GM21619 (cell line): ENCODE results near the gene ACMSD.
"Not testable (repeated sequence)": the region's sequence is repeated elsewhere in the genome, so short reads cannot be mapped to it uniquely, and the experiment has no call there.

Source experiments
- ATAC-seq: cut with Tn5 transposase; IDR thresholded peaks from one replicate; pipeline ENCODE4 v1.9.1; 2021; ENCODE audit not compliant: unreplicated experiment

ACMSD gene

DNA sequence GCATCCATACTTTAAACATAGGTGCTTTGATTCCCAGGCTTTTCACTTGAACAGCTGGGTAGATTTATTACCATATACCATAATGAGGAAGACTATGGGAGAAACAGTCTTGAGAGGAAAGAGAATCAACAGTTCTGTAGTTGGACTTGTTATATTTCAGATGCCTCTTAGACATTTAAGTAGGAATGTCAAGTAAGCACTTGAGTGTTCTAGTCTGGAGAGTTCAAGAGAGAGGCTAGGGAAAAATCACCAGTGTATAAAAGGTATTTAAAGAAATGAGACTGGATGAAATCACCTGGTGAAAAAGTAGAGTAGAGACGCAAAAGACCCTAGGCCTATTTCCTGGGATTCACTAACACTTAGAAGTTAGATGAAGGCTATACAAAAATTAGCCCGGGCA lies 66.8 kb downstream of the ACMSD start:
- no peak for ATAC-seq

DNA sequence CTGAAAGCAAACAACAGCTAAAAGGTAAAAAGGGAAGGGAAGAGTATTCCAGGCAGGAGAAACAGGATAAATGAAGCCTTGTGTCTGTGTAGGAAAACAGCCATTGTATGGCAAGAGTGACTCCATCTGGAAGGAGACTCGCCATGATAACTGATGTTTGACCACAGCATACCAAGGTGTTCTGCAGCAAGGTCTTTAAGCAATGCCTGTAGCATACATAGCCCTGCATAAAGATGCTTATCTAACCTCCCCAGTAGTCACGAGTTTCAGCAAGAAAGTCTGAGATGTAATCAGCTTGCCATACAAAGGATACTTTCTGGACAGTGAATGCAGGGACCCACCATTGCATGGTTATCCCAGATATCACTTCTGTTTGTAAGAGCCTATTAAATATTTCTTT lies 68.3 kb downstream of the ACMSD start:
- no peak for ATAC-seq

DNA sequence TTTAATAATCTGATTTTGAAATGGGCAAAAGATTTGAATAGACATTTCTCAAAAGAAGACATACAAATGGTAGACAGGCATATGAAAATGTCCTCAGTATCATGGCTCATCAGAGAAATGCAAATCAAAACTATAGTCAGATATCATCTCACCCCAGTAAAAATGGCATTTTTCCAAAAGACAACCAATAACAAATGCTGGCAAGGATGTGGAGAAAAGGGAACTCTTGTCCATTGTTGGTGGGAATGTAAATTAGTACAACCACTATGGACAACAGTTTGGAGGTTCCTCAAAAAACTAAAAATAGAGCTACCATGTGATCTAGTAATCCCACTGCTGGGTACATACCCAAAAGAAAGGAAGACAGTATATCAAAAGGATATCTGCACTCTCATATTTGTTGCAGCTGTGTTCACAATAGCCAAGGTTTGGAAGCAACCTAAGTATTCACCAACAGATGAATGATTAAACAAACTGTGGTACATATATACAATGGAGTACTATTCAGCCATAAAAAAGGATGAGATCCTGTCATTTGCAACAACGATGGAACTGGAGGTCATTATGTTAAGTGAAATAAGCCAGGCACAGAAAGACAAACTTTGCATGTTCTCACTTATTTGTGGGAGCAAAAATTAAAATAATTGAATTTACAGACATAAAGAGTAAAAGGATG lies 69.2 kb downstream of the ACMSD start:
- not testable (repeated sequence) for ATAC-seq

DNA sequence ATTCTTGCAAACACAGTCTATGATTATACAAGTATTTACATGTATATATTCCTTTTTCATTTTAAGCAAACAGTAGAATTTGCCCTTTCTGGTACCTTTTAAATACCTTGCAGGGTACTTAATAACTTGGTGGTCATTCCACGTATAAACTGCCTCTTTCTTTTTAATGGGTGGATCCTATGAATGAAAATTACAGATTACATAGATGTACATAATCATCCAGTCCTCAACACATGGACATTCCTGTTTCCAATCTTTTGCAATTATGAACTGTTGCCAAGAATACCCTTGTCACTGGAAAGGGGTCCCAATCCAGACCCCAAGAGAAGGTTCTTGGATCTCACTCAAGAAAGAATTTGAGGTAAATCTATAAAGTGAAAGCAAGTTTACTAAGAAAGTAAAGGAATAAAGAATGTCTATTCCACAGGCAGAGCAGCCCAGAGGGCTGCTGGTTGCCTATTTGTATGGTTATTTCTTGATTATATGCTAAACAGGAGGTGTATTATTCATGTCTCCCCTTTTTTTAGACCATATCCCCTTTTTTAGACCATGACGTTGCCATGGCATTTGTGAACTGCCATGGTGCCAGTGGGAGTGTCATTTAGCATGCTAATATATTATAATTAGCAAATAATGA lies 72.5 kb downstream of the ACMSD start:
- no peak for ATAC-seq

DNA sequence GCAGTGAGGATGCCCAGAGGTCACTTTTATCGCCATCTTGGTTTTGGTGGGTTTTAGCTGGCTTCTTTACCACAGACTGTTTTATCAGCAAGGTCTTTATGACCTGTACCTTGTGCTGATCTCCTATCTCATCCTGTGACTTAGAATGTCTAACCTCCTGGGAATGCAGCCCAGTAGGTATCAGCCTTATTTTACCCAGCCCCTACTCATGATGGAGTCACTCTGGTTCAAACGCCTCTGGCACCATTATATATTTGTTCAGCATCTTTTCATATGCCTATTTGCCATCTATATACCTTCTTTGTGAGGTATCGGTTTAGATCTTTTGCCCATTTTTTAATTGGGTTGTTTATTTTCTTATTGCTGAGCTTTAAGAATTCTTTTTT lies 73.0 kb downstream of the ACMSD start:
- no peak for ATAC-seq

DNA sequence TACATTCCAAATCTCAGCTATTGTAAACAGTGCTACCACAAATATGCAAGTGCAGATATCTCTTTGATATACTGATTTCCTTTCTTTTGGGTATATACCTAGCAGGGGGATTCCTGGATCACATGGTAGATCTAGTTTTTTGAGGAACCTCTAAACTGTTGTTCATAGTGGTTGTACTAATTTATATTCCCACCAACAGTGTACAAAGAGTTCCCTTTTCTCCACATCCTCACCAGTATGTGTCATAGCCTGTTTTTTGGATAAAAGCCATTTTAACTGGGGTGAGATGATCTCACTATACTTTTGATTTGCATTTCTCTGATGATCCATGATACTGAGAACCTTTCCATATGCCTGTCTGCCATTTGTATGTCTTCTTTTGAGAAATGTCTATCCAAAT lies 73.9 kb downstream of the ACMSD start:
- ATAC-seq = no peak

DNA sequence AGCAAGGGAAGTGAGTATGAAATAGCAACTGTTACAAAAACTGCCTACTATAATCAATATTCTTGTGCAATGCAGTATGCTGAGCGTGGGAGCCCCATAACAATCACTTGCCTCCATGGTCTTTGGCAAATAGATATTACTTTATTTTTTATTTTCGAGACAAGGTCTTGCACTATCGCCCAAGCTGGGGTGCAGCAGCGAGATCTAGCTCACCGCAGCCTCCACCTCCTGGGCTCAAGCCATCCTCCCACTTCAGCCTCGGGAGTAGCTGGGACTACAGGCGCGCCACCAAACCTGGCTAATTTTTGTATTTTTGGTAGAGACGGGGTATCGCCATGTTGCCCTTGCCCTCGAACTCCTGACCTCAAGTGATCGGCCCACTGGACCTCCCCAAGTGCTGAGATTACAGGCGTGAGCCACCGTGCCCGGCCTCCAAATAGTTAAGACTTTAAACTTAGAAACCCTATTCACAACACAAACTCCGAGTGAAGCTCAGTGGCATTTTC lies 79.0 kb downstream of the ACMSD start:
- ATAC-seq = no peak

DNA sequence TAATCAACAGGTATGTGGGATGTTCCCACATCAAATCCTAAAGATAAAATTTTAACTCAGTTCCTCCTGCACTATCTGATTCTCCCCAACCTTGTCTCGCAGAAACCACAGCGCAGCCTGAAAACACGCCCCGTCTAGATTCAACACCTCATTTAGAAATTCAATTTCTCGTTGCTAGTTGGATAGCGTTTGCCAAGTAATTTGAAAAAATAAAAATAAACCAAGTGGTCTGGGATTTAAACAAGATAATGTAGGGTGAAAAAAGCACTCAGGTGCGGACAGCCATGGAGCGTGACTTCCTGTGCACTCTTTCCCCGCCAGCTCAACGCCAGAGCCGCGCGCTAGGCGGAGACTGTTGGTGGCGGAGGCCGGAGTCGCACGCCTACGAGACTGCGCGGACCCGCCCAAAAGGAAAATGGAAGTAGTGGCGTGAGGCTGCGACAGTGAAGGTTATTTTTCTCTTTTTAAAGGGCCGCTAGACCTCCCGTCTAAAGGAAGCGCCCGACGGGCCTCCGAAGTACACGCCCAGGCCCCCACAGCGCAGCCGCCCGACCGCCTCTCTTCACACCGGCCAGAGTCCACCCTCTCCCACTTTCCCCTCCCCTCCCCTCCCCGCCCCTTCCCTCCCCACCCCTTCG lies 79.6 kb downstream of the ACMSD start:
- peak; percentile 69 for ATAC-seq

DNA sequence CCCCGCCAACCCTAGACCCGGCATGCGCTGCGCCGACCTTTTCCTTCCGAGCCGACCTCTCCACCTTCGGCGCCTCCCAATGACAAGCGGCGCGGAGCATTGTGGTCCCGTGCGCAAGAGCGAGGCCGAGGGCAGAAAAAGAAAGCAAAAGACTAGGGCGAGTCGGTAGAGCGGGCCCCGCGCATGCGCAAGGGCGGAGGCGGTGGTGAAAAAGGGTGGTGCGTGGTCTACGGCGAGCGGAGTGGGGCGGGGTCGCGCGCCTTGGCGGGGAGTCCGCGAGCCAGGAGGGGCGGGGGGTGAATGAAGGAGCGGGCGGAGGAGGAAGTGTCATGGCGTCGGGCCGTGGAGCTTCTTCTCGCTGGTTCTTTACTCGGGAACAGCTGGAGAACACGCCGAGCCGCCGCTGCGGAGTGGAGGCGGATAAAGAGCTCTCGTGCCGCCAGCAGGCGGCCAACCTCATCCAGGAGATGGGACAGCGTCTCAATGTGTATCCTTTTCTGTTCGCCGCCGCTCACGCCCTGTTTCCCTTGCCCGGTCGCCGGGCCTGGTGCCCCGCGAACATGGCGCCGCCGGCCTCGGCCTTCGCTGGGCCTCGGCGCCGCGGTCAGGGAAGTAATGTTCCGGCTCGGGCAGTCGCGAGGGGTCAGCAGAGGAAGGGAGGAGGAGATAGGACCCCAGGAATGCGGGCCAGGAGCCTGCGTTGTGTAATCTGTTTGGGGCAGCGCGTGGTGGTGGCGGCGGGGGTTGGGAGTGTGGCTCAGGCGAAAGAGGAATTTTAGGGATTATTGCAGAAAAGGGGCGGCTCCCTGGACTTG lies 80.3 kb downstream of the ACMSD start, which contains the start of gene CCNT2:
TSS of gene CCNT2 (plus strand) at position 297 of the 815 bp plus-strand sequence. CDS start at position 330, 33 bp downstream.
- ATAC-seq = peak; percentile 81

DNA sequence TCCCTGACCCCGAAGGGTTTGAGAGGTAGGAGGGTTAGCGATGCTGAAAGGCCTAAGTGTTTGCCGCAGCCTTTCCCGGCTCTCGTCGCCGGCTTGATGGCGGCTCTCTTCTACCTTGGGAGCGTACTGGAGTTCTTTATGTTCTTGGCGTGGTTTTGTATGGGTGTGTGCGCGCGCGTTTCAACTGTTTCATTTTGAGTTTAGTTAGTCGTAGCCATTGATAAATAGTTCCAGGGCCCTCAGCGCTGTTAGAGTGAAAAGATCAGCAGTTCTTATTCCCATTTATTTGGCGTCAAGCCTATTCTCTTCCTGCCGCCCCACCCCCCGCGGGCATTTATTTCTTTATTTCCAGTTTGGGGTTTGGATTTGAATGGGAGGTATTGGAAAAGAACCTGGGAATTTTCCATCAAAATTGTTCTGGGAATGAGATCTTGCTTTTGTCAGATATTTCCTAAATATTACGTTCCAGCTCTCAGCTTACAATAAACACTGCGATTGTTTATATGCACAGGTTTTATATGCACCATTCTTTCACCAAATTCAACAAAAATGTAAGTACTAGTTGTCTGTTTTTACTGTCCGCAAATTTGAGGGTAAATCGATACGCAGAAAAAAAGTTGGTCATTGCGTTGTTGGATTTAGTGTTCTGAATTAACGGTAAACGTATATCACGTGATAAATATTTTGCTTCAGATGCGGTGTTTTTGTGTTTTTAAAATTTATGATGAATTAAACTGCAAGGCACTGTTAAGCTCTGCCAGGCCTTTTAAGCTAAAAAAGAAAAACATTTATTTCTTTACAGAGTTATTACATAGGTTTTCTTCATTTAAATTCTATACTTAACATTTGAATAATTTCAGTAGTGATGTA lies 81.2 kb downstream of the ACMSD start:
- ATAC-seq = no peak

DNA sequence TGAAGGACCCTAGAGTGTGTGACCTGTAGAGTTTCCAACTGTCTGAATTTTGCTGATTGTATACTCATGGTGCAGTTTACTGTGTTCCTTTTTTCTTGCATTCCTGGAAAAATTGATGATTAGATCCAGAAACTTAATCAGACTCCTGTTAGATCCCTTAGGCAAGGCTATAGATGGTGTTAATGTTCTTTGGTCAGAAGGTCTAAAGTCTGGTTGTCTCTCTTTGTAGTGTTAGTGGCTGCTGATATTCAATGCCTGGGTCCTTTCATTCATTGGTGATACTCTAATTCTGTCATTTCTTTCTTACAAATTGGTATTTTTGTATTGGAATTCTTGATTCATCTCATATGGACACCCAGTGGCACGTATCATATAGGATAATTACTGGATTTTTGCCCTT lies 86.5 kb downstream of the ACMSD start:
- no peak for ATAC-seq

DNA sequence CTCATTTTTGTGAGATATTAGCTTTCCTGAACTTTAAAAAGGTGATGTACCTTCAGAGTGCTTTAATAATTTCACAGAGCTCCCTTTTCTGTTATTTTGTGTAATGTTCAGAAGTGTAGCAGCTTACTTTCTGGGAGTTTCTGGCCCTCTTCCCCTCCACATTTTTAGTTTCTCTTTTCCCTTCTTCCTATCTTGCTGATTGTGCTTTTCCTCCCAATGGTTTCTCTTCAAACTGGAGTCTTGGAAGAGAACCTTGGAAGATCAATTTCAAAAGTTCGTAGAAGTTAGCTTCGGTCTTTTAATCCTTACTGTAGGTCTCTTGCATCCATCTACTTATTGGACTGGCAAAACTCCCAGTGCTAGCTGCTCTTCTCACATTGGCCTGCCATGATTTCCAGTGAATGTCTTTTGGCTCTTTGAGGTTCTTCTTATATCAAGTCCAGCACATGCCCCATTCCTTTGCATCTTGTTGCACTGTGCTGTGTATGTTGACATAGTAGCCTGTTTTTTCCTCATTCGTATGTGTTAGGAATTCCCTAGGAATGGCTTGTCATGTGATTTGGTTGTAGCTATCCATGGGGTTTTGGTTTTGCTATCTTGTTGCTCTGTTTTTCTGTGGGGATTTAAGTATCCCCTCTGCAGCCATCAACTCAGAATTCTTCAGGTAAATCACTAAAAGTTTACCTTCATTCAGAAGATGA lies 88.0 kb downstream of the ACMSD start:
- no peak for ATAC-seq

DNA sequence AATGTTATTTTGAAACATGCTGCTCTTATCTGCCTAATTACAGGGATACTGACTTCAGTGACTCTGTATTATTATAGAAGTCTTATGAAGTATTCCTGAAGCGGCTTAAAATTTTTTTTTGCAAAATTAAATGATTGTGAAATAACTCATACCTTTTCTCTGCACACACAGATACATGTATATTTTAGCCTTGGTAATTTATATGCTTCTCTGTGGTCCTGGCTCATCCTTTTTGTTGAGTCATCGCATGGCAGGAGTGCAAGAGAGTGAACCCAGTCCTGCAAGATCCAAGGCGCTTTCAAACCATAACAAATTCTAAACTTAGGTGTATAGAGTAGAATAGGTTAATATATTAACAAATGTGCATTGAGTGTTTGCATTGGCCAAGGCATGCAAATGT lies 88.8 kb downstream of the ACMSD start:
- ATAC-seq = no peak

DNA sequence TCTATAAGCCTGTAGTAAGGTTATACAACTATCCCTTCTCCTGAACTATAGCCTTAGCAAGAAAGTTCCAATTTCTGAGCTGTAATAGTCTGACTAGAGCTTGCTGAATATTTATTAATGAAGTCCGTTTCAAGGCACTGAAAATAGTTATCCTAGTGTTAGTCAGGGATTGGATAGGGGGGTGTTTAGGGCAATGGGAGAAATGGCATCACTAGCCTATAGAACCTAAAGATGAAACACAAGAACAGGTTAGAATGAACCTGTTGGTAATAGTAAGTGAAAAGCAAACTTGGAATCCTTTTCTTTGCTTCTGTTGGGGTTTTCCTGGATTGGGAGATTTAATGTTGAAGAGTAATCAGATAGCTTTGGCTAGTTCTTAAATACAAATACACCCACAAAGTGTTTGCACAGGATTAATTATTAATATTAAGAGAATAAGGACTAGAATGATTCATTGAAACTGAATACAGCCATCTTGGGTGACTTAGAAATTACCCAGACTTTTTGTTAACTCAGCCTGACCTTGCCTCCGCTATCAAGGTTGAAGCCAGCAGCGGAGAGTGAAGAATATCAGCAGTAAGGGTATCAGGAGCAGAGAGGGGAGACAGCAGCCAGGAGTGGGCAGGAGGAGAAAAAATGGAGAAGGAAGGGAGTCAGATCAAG lies 94.6 kb downstream of the ACMSD start:
- ATAC-seq = no peak

DNA sequence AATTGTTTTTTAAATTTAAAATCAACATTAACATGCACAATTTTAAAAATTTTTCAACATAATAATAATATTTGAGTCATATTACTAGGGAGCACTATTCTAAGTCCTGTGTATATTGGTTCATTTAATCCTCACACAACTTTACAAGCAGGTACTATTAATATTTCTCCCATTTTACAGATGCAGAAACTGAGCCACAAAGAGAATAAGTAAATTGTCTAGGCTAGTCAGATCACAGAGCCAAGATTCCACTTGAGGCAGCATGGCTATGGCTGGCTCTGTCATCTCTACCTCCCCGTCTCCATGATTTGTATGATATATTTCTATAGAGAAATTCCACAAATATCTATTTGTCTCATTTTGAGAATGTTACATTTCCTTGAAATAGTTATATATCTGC lies 95.3 kb downstream of the ACMSD start:
- ATAC-seq = no peak

DNA sequence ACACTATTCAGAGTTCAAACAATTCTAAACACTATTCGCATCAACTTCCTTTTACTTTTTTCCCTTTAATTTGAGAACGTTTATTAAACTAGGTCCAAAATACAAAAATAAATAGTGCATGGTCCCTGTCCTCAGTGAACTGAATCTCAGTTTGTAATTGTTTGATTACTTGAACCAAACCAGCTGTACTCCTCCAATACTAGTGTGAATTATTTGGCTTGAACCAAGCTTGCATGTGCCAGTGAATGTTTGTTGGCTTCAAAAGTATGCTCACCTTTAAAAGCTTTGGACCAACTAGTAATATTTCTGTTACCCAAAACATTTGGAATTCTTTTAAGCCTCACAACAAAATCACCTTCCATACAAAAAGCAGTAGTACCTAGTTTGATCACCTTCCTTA lies 95.7 kb downstream of the ACMSD start:
- no peak for ATAC-seq

DNA sequence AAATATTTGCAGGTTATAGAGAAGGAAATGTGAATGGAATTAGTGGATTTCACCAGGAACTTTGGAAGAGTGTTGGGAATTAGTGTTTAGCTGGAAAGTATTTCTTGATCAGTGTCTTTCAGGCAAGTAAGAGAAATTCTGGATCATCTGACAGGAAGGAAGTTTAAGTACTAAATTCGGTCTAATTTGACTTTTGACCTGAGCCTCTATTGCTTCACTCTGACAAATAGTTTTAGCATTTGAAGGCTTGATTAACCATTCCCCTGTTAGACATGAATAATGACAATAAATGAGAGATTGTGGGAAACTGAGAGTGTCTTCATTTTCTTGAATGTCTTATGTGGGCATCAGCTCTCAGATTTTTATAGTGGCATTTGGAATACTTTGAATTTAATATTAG lies 96.2 kb downstream of the ACMSD start:
- ATAC-seq = no peak

DNA sequence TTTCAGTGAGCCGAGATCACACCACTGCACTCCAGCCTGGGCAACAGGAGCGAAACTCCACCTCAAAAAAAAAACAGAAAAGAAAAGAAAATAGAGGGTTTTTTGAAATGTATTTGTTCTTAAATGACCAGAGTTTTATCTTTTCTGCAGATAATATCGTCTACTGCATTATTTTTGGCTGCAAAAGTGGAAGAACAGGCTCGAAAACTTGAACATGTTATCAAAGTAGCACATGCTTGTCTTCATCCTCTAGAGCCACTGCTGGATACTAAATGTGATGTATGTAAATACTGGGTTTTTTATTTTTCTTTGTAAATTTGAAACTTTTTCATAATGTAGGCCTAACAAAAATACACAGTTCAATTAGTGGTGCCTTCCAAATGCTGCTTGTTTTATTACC lies 98.3 kb downstream of the ACMSD start:
- no peak for ATAC-seq

DNA sequence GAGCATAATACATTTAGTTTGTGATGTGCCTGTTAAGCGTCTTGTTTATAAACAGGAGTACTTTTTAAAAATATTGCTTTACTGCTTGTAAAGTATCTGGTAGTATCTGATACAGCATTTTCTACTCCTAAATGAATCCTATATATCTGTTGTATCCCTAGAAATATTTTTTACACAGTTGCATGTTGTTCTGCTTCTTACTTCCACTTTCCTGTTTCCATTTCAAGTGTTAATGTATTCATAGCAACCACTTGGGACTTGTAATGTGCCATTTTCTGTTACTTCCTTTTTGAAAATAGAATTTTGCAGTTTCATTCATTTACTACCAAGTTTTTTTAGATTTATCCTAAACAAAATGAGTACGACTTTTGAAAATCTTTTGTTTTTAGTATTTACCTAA lies 105.1 kb downstream of the ACMSD start:
- ATAC-seq = peak; percentile 80
